ENCODE results near the gene ELOVL6. TPM values are rescaled to one million over a fixed set of nuclear protein-coding genes. Genes with fewer than 3 reads are reported as not detected.

Gene ELOVL6
- total and polyA plus RNA-seq, 5 experiments from 2014 or later: 0.11 to 3.0 (median 0.57) TPM

DNA sequence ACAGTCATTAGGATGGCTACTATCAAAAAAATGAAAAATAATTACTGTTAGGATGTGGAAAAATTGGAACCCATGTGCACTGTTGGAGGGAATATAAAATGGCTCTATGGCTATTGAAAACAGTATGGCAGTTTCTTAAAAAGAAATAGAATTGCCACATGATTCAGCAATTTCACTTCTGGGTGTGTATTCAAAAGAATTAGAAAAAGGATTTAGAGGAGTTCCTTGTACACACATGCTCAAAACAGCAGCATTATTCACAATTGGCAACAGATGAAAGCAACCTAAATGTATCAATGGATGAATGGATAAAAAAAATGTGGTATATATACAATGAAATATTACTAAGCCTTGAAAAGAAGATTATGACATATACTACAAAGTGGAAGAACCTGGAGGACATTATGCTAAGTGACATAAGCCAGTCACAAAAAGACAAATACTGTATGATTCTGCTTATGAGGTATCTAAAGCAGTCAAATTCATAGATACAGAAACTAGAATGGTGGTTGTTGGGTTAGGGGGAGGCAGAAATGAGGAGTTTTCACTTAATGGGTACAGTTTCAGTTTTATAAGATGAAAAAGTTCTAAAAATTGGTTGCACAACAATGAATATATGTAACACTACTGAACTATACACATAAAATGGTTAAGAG is 123.2 kb downstream of the ELOVL6 start:
- no peak for ATAC-seq
- H3K36me3 Mint-ChIP-seq: peaks cover 2 to 7% (median 4%) of the 10 kb centered on the region in 3 donors
- peaks cover 0 to 4% (median 0%) of the 10 kb centered on the region in 9 donors for H3K9me3 Mint-ChIP-seq
- H3K4me1 Mint-ChIP-seq: peaks cover 0 to 3% (median 0%) of the 10 kb centered on the region in 4 donors
- no peak overlapping the region for H3K27ac Mint-ChIP-seq
- DNase-seq: no peak
- POLR2A ChIA-PET: no interaction called here
- no peaks in the 10 kb centered on the region for H3K27me3 Mint-ChIP-seq
- no peak overlapping the region for H3K4me3 Mint-ChIP-seq

DNA sequence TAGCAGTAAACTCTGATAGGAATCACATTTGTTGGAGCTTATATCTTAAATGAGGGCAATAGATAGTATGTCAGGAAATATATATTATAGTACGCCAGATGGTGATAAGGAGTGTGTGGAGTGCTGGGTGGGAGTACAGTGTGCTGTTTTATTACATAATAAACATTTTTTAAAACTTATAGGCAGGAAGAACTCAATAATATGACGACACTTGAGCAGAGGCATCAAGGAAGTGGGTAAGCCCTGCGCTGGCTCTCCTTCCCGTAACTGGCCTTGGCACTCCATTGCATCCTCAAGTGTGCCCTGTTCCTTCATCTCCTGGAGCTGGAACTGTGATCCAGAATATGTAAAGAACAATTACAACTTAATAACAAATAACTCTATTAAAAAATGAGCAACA is 123.8 kb downstream of the ELOVL6 start:
- no peak for ATAC-seq
- Mint-ChIP-seq H3K27ac (no peak overlapping the region), H3K9me3 (peaks cover 0 to 4% (median 0%) of the 10 kb centered on the region in 9 donors), H3K36me3 (peaks cover 2 to 4% (median 3%) of the 10 kb centered on the region in 3 donors), H3K4me1 (peaks cover 0 to 2% (median 0%) of the 10 kb centered on the region in 4 donors), H3K27me3 (no peaks in the 10 kb centered on the region), H3K4me3 (no peak overlapping the region)
- POLR2A ChIA-PET: no interaction called here
- no peak for DNase-seq

DNA sequence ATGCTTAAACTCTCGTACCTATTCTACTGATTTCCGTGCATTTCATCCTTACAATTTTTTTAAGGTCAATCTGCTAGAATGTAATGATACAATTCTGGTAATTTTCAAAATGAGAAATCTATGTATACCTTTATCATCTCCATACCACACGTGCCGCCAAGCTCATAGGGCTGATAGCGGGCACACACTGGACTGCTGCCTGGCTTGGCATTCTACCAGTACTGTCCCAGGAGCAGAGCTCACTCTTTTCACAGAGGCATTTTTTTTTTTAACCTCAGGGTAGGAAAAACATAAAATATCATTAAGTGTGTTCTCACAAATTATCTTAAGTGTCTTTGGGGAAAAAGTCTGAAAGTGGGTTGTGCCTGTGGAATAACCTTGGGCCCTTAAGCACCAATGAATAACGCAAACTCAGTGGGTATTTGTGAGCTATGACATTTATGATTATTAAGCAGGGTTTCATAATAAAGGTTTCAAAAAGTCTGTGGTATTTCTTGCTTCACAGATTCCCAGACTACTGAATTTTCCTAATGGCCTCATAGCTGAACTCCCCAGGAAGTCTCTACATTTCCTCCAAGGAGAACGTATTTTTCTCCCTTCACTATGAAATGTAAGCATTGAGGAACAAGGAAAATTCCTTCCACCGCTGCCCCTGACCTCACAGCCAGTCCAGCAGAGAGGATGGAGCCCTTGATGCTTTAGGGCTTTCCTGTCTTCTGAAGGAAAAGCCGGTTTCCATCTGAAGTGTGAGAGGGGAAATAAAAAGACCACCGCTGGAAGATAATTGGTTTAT is 125.2 kb downstream of the ELOVL6 start:
- POLR2A ChIA-PET: no interaction called here
- no peaks in the 10 kb centered on the region for H3K9me3 Mint-ChIP-seq
- ATAC-seq (no peak), DNase-seq (no peak)
- H3K4me1 Mint-ChIP-seq: no peaks in the 10 kb centered on the region
- H3K36me3 Mint-ChIP-seq: peaks cover 0 to 4% (median 2%) of the 10 kb centered on the region in 3 donors
- no peak overlapping the region for H3K27ac Mint-ChIP-seq
- H3K4me3 Mint-ChIP-seq: no peak overlapping the region
- H3K27me3 Mint-ChIP-seq: no peaks in the 10 kb centered on the region

DNA sequence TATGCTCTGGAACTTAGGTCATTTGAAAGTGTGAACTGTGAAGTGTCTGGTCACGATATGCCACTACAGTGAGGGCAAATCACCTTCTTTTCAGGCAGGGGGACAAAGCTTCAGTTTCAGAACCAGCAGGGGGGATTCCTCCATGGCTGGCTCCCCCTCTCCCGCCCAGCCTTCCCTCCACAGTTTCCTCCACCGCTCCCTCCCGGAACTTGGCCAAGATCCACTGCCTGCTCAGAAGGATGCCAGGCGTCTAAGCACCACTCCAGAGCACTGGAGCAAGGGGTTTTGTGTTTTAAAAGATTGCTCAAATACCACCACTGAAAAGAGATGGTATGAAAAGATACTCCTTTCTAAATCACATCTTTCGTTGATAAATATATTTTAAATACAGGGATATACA is 126.9 kb downstream of the ELOVL6 start:
- H3K27ac Mint-ChIP-seq: no peak overlapping the region
- POLR2A ChIA-PET: no interaction called here
- no peak overlapping the region for H3K4me3 Mint-ChIP-seq
- no peaks in the 10 kb centered on the region for H3K4me1 Mint-ChIP-seq
- DNase-seq: no peak
- no peaks in the 10 kb centered on the region for H3K9me3 Mint-ChIP-seq
- ATAC-seq: no peak
- H3K36me3 Mint-ChIP-seq: peaks cover 0 to 2% (median 0%) of the 10 kb centered on the region in 3 donors
- H3K27me3 Mint-ChIP-seq: no peaks in the 10 kb centered on the region

DNA sequence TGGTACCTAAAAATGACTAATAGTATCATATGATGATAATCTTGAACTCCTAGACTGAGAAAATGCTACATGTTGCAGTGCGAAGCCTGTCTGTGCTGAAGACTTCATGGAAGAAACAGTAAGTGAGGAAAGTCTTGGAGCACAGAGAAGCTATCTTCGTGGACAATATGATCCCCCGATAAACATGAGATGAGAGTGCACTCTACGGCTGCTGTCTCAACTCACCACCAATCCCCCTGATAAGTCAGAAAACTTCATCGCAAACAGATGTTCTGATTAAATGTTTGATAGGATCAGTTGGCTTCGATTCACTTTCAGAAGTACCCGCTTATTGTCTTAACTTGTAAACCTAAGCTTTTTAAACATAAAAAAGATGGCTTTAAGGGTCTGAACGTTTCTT is 130.2 kb downstream of the ELOVL6 start:
- peak overlapping the region in 1 of 10 donors; percentile 77 for H3K27ac Mint-ChIP-seq
- ATAC-seq (no peak), DNase-seq (no peak)
- H3K9me3 Mint-ChIP-seq: no peaks in the 10 kb centered on the region
- peaks cover 0 to 1% (median 0%) of the 10 kb centered on the region in 5 donors for H3K27me3 Mint-ChIP-seq
- H3K36me3 Mint-ChIP-seq: peaks cover 0 to 2% (median 0%) of the 10 kb centered on the region in 3 donors
- H3K4me1 Mint-ChIP-seq: no peaks in the 10 kb centered on the region
- no peak overlapping the region for H3K4me3 Mint-ChIP-seq
- POLR2A ChIA-PET: no interaction called here

DNA sequence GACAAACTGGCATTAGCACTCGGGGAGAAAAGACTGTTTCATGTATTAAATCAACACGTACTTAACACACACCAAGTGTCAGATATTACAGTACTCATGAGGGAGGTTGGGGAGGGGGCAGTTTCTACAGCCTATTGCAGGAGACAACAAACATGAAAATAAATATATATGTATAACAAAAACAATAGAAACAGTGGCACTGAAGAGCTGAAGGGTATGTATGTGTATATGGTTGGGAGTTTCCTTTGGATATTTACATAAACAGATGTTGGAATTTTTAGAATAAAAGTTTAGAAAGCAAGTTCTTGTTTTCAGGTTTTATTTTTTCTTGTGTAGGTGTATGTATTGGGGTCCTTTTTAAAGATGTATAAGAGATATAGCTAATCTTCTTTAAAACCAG is 133.5 kb downstream of the ELOVL6 start:
- peaks cover 4 to 19% (median 6%) of the 10 kb centered on the region in 4 donors for H3K4me1 Mint-ChIP-seq
- H3K27me3 Mint-ChIP-seq: peaks cover 0 to 1% (median 0%) of the 10 kb centered on the region in 5 donors
- H3K36me3 Mint-ChIP-seq: no peaks in the 10 kb centered on the region
- ATAC-seq (no peak), DNase-seq (no peak)
- no peaks in the 10 kb centered on the region for H3K9me3 Mint-ChIP-seq
- H3K27ac Mint-ChIP-seq: no peak overlapping the region
- H3K4me3 Mint-ChIP-seq: no peak overlapping the region
- POLR2A ChIA-PET: no interaction called here

DNA sequence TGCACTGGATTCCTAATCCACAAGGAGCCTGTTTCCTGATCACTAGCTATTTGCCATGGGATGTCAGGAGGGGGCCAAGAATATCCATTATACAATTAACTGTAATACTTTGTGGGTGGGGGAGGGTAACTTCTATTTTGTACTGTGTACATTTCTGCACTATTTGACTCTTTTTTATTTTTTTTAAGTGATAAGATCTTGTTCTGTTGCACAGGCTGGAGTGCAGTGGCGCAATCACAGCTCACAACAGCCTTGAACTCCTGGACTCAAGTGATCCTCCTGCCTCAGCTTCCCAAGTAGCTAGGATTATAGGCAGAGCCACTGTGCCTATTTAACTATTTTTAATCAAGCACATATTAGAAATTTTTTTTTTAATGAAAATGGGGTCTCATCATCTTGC is 134.1 kb downstream of the ELOVL6 start:
- Mint-ChIP-seq H3K27me3 (peaks cover 0 to 1% (median 0%) of the 10 kb centered on the region in 5 donors), H3K4me1 (peaks cover 5 to 26% (median 12%) of the 10 kb centered on the region in 4 donors), H3K9me3 (no peaks in the 10 kb centered on the region), H3K27ac (no peak overlapping the region), H3K4me3 (no peak overlapping the region), H3K36me3 (no peaks in the 10 kb centered on the region)
- ATAC-seq (no peak), DNase-seq (no peak)
- POLR2A ChIA-PET: no interaction called here

DNA sequence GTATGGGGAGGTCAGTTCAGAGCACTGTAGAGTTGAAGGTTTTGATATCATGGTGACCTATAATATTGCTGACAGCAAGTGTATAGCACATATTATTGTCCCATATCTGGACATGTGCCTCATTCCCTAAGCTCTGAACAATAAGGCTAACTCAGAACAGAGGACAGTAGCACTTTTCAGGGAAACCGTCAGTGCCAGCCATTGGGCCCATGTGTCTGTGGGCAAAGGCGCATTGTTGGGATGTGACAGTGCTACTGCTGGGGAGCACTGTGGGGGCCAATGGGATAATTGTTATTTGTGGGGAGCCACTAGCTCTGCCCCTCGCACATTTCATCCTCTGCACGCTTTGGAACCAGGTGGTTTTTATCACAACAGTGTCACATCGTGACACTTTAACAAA is 136.2 kb downstream of the ELOVL6 start:
- no peak for ATAC-seq
- no peaks in the 10 kb centered on the region for H3K9me3 Mint-ChIP-seq
- POLR2A ChIA-PET: no interaction called here
- no peaks in the 10 kb centered on the region for H3K36me3 Mint-ChIP-seq
- DNase-seq: no peak
- peaks cover 5 to 35% (median 15%) of the 10 kb centered on the region in 4 donors for H3K4me1 Mint-ChIP-seq
- peak overlapping the region in 1 of 10 donors; percentile 1 for H3K27ac Mint-ChIP-seq
- no peak overlapping the region for H3K4me3 Mint-ChIP-seq
- H3K27me3 Mint-ChIP-seq: peaks cover 0 to 1% (median 0%) of the 10 kb centered on the region in 5 donors

DNA sequence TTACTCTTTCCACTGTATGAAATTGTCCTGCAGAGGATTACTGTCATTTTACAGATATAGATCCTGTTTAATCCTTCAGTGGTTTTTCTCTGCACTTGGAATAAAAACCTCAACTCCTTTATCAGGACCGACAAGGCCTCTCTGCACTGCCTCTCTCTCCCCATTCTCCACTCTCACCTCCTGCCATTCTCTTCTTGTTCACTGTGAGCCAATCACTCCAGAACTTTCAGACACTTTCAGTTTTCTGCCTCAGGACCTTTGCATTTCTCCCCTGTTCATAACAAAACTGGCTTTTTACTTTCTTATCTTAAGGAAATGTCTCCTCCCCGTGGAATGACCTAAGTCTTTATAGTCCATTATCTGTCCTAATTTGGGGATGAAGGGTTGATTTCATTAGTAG is 137.3 kb downstream of the ELOVL6 start:
- ATAC-seq: no peak
- Mint-ChIP-seq H3K4me1 (peaks cover 5 to 35% (median 15%) of the 10 kb centered on the region in 4 donors), H3K9me3 (no peaks in the 10 kb centered on the region), H3K27me3 (peaks cover 0 to 1% (median 0%) of the 10 kb centered on the region in 5 donors), H3K27ac (peak overlapping the region in 2 of 10 donors; percentile 51 to 55), H3K4me3 (no peak overlapping the region), H3K36me3 (peaks cover 0 to 4% (median 3%) of the 10 kb centered on the region in 3 donors)
- no peak for DNase-seq
- POLR2A ChIA-PET: no interaction called here

DNA sequence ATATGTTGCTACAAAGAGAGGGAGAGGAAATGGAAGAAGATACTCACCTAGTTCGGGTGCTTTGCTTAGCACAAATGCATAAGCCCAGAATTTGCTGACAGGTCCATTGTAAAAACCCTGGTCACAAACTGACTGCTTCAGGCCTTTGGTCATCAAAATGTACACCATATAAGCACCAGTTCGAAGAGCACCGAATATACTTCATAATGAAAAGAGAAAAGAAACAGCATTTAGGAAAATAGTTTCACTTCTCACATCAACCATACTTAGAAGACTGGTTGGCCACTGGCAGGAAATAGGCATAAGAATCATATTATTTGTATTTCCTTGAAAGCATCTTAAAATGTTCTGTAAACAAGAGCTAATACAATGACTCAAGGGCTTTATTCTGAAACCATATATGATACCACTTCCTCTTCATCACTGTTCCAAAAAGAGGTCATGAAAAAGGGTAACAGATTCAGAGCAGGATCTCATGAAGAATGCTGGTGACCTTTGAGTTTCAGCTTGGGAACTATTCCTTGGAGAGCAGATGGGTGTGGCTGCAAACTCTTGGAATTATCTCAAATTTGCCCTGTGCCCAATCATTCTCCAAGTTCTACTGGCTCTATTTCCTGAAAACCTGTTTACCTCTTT is 138.7 kb downstream of the ELOVL6 start:
- Mint-ChIP-seq H3K9me3 (no peaks in the 10 kb centered on the region), H3K36me3 (peaks cover 0 to 4% (median 3%) of the 10 kb centered on the region in 3 donors), H3K4me3 (peak overlapping the region in 4 of 10 donors; percentile 10 to 57 (median 17)), H3K27ac (peak overlapping the region in 6 of 10 donors; percentile 18 to 83 (median 56)), H3K4me1 (peaks cover 5 to 41% (median 15%) of the 10 kb centered on the region in 4 donors), H3K27me3 (peaks cover 0 to under 1% (median 0%) of the 10 kb centered on the region in 5 donors)
- ATAC-seq (no peak), DNase-seq (peak in 1 of 10 donors; percentile 9)
- POLR2A ChIA-PET: no interaction called here

DNA sequence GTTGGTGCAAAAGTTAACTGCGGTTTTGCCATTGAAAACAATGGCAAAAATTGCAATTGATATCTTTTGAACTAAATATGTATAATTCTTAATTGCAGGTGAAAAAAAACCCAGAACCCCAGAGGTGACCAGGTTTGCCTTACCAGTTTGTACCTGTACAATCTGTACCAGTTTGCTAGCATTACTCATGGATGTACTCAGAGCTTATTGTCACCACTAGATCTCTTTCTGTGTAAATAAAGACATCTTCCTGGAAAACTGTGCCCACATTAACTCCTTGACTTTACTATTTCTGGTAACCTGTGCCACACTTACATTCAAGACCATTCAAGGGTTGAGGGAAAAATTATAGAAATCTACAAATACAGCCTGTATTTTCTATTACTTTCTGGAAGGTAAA is 139.7 kb downstream of the ELOVL6 start:
- Mint-ChIP-seq H3K27ac (no peak overlapping the region), H3K27me3 (no peaks in the 10 kb centered on the region), H3K36me3 (peaks cover 0 to 4% (median 3%) of the 10 kb centered on the region in 3 donors), H3K4me3 (no peak overlapping the region), H3K9me3 (no peaks in the 10 kb centered on the region), H3K4me1 (peaks cover 5 to 41% (median 15%) of the 10 kb centered on the region in 4 donors)
- DNase-seq (no peak), ATAC-seq (no peak)
- POLR2A ChIA-PET: no interaction called here

DNA sequence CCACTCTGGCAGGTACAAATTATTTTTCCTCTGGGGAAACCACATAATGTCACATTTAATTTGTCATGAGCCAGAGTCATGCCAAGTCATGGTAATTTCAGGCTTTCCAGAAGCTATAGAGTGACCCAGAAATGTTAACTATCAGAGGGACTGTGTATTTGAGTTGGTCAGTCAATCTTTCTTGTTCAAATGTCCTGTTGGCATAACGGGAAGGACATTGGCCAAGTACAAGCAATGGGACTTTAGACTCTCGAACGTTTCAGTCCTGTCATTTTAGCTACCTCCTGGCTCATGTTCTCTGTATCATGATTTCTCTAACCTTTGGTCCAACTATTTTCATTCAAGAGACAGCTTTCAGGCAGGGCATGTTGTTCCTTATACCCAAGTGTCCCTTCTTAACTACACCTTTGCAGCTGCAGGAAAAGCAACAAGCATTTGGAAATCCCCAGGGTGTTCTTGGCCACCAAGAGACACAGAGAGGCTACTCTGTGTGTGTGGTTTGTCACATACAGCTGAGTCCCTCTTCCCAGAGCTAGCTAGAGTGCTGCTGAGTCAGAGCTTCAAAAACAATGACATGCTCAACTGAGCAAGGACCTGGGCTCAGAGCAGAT is 143.2 kb downstream of the ELOVL6 start:
- Mint-ChIP-seq H3K9me3 (no peaks in the 10 kb centered on the region), H3K27me3 (no peaks in the 10 kb centered on the region), H3K4me3 (no peak overlapping the region), H3K27ac (no peak overlapping the region), H3K36me3 (peaks cover 0 to 4% (median 4%) of the 10 kb centered on the region in 3 donors), H3K4me1 (peaks cover 2 to 25% (median 13%) of the 10 kb centered on the region in 4 donors)
- no peak for DNase-seq
- ATAC-seq: no peak
- POLR2A ChIA-PET: no interaction called here
